ENCODE data around the gene SMPX.

The SMPX gene

DNA sequence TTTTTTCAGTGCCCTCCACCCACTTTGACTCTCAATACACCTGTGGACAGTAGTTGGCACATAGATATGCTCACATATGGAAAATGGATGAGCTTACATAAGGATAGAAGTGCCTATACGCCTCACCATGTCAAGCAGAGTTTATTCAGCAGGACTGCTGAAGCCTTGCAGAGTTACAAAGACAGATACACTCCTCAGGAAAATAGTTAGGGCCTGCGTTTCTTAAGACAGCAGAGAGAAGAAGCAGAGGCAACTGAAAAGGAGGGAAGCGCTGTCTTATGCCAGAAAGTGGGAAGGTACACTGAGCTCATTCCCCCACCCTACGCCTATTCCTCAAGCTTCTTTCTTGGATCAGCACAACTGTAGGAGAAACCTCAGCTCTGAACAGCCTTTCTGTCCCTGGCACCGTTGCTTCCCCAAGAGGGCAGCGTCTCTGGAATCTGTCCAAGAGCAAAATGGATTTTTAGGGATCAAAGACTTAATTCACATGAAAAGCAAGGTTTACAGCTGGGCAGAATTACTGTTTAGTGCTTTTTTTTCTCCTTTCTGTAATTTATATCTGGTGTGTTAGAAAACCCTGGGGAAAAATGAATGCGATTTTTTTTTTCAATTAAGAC lies 44.2 kb upstream of the SMPX start:
- H4K20me1 ChIP-seq (ENCODE audit: insufficient read depth, low read length), result no peaks in the 10 kb centered on the region
- no peak overlapping the region for H3K27ac ChIP-seq (ENCODE audit: low read depth, low read length, poor library complexity, severe bottlenecking)
- H3K4me3 ChIP-seq (ENCODE audit: low read depth, low read length, poor library complexity, severe bottlenecking), result no peak overlapping the region
- no peak overlapping the region for H3K9ac ChIP-seq (ENCODE audit: low read length)
- TF ChIP-seq, protein P1, sequence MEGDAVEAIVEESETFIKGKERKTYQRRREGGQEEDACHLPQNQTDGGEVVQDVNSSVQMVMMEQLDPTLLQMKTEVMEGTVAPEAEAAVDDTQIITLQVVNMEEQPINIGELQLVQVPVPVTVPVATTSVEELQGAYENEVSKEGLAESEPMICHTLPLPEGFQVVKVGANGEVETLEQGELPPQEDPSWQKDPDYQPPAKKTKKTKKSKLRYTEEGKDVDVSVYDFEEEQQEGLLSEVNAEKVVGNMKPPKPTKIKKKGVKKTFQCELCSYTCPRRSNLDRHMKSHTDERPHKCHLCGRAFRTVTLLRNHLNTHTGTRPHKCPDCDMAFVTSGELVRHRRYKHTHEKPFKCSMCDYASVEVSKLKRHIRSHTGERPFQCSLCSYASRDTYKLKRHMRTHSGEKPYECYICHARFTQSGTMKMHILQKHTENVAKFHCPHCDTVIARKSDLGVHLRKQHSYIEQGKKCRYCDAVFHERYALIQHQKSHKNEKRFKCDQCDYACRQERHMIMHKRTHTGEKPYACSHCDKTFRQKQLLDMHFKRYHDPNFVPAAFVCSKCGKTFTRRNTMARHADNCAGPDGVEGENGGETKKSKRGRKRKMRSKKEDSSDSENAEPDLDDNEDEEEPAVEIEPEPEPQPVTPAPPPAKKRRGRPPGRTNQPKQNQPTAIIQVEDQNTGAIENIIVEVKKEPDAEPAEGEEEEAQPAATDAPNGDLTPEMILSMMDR (IDR thresholded peaks at IDR 0.05; ENCODE audit: low read length), result no peak
- TF ChIP-seq EZH2 (IDR thresholded peaks at IDR 0.05; ENCODE audit: borderline replicate concordance, low read length), result no peak
- H3K27me3 ChIP-seq (ENCODE audit: insufficient read depth, low read length), result no peaks in the 10 kb centered on the region
- no peaks in the 10 kb centered on the region for H3F3A ChIP-seq (ENCODE audit: insufficient read depth, low read length)
- no peaks in the 10 kb centered on the region for H3K9me3 ChIP-seq (ENCODE audit: low read length)
- no peak overlapping the region for H3K4me2 ChIP-seq (ENCODE audit: low read length)
- H3K9me2 ChIP-seq (ENCODE audit: low read depth, low read length), result no peaks in the 10 kb centered on the region
- H3K4me1 ChIP-seq (ENCODE audit: insufficient read depth, low read length, severe bottlenecking), result no peaks in the 10 kb centered on the region
- H3K79me2 ChIP-seq (ENCODE audit: insufficient read depth, low read length), result no peaks in the 10 kb centered on the region
- no peaks in the 10 kb centered on the region for H3K36me3 ChIP-seq (ENCODE audit: insufficient read depth, low read length)
- H2AFZ ChIP-seq (ENCODE audit: low read length), result no peak overlapping the region

DNA sequence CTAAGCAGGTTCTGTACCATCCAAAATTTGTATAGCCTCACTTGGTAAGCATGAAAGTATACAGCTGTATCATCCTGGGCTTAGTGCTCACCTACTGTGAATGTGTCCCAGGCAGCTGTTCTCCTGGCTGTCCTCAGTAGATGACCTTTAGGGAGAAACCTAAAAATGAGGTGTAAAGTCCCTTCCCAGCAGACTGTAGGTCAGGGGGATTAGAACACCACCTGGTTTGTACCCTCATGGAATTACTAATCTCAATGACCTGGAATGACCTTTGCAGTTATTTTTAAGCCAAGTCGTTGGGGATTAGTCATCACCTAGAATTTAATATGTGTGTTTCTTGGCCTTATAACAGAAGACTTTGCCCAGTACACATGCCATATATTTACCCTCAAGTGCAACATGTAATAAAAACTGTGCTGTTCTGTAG lies 42.4 kb upstream of the SMPX start:
- H3K27me3 ChIP-seq (ENCODE audit: insufficient read depth, low read length), result no peaks in the 10 kb centered on the region
- no peak overlapping the region for H2AFZ ChIP-seq (ENCODE audit: low read length)
- H3K79me2 ChIP-seq (ENCODE audit: insufficient read depth, low read length), result no peaks in the 10 kb centered on the region
- H4K20me1 ChIP-seq (ENCODE audit: insufficient read depth, low read length), result no peaks in the 10 kb centered on the region
- TF ChIP-seq EZH2 (IDR thresholded peaks at IDR 0.05; ENCODE audit: borderline replicate concordance, low read length), result no peak
- no peak overlapping the region for H3K27ac ChIP-seq (ENCODE audit: low read depth, low read length, poor library complexity, severe bottlenecking)
- H3F3A ChIP-seq (ENCODE audit: insufficient read depth, low read length), result no peaks in the 10 kb centered on the region
- H3K4me1 ChIP-seq (ENCODE audit: insufficient read depth, low read length, severe bottlenecking), result no peaks in the 10 kb centered on the region
- no peaks in the 10 kb centered on the region for H3K9me3 ChIP-seq (ENCODE audit: low read length)
- H3K9me2 ChIP-seq (ENCODE audit: low read depth, low read length), result no peaks in the 10 kb centered on the region
- no peak overlapping the region for H3K4me2 ChIP-seq (ENCODE audit: low read length)
- H3K36me3 ChIP-seq (ENCODE audit: insufficient read depth, low read length), result no peaks in the 10 kb centered on the region
- H3K9ac ChIP-seq (ENCODE audit: low read length), result no peak overlapping the region
- H3K4me3 ChIP-seq (ENCODE audit: low read depth, low read length, poor library complexity, severe bottlenecking), result no peak overlapping the region

DNA sequence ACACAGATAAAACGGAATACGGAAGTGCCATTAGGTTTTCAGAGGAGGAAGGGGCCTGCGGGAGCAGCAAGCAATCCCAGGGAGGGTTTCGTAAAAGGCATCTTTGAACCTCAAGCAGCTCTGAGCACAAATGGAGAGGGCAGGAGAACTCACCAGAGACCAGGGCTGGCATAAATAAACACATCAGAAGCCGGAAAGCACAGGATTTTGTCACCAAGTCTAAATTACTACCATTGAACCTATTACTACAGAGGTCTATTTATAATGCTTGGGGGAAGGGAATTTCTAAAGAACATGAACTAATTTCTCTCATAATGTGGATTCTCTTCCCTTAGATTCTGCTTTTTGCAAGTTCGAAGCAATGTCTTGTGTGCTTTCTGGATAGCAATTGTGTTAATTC lies 41.9 kb upstream of the SMPX start:
- Histone ChIP-seq H3K36me3 (ENCODE audit: insufficient read depth, low read length) (no peaks in the 10 kb centered on the region), H4K20me1 (ENCODE audit: insufficient read depth, low read length) (no peaks in the 10 kb centered on the region), H3K4me1 (ENCODE audit: insufficient read depth, low read length, severe bottlenecking) (no peaks in the 10 kb centered on the region), H3K27ac (ENCODE audit: low read depth, low read length, poor library complexity, severe bottlenecking) (no peak overlapping the region), H3K9ac (ENCODE audit: low read length) (no peak overlapping the region), H3K9me2 (ENCODE audit: low read depth, low read length) (no peaks in the 10 kb centered on the region), H3K4me2 (ENCODE audit: low read length) (no peak overlapping the region), H3F3A (ENCODE audit: insufficient read depth, low read length) (no peaks in the 10 kb centered on the region), H2AFZ (ENCODE audit: low read length) (no peak overlapping the region), H3K4me3 (ENCODE audit: low read depth, low read length, poor library complexity, severe bottlenecking) (no peak overlapping the region), H3K79me2 (ENCODE audit: insufficient read depth, low read length) (no peaks in the 10 kb centered on the region), H3K27me3 (ENCODE audit: insufficient read depth, low read length) (no peaks in the 10 kb centered on the region), H3K9me3 (ENCODE audit: low read length) (no peaks in the 10 kb centered on the region)
- TF ChIP-seq, protein P1 (IDR thresholded peaks at IDR 0.05; ENCODE audit: low read length), result no peak
- no peak for TF ChIP-seq EZH2 (IDR thresholded peaks at IDR 0.05; ENCODE audit: borderline replicate concordance, low read length)

DNA sequence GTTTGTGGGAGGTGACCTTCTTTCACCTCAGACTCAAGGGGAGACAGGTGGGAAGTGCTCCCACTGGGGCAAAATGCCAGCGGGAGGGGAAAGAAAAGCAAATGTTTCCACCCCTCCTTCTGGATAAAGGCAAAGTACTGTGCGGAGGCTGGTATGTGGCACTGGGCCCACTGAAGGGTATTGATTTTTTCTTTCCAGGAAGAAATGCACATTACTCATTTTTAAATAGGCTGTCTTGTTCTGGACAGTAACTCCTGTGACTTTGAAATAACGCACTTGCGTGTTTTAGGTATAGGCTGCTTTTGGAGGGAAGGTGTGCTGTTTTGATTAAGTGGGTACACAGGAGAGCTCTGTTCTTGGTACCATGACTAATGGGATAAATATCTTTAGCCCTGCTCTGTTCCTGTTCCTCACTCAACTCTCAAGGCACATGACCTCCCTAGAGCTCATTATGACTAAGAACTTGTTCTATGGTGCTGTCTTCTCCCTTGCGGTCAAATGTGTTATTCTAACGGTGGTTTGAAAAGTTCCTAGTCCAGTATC lies 40.8 kb upstream of the SMPX start:
- H3K9me3 ChIP-seq (ENCODE audit: low read length), result no peaks in the 10 kb centered on the region
- H3K4me2 ChIP-seq (ENCODE audit: low read length), result no peak overlapping the region
- H4K20me1 ChIP-seq (ENCODE audit: insufficient read depth, low read length), result no peaks in the 10 kb centered on the region
- no peaks in the 10 kb centered on the region for H3K36me3 ChIP-seq (ENCODE audit: insufficient read depth, low read length)
- no peak for TF ChIP-seq EZH2 (IDR thresholded peaks at IDR 0.05; ENCODE audit: borderline replicate concordance, low read length)
- TF ChIP-seq, protein P1 (IDR thresholded peaks at IDR 0.05; ENCODE audit: low read length), result no peak
- no peak overlapping the region for H3K4me3 ChIP-seq (ENCODE audit: low read depth, low read length, poor library complexity, severe bottlenecking)
- no peaks in the 10 kb centered on the region for H3K9me2 ChIP-seq (ENCODE audit: low read depth, low read length)
- H3K79me2 ChIP-seq (ENCODE audit: insufficient read depth, low read length), result no peaks in the 10 kb centered on the region
- H3F3A ChIP-seq (ENCODE audit: insufficient read depth, low read length), result no peaks in the 10 kb centered on the region
- H2AFZ ChIP-seq (ENCODE audit: low read length), result no peak overlapping the region
- no peak overlapping the region for H3K9ac ChIP-seq (ENCODE audit: low read length)
- H3K27ac ChIP-seq (ENCODE audit: low read depth, low read length, poor library complexity, severe bottlenecking), result no peak overlapping the region
- no peaks in the 10 kb centered on the region for H3K27me3 ChIP-seq (ENCODE audit: insufficient read depth, low read length)
- H3K4me1 ChIP-seq (ENCODE audit: insufficient read depth, low read length, severe bottlenecking), result no peaks in the 10 kb centered on the region

Data from OCI-LY1 (cell line).